ENCODE measurements around the gene SEH1L.
A peak's percentile ranks its signal among the peaks of the same experiment; 100 is the strongest.
"Not testable (repeated sequence)": the region's sequence is repeated elsewhere in the genome, so short reads cannot be mapped to it uniquely, and the experiment has no call there.

Gene SEH1L, protein sequence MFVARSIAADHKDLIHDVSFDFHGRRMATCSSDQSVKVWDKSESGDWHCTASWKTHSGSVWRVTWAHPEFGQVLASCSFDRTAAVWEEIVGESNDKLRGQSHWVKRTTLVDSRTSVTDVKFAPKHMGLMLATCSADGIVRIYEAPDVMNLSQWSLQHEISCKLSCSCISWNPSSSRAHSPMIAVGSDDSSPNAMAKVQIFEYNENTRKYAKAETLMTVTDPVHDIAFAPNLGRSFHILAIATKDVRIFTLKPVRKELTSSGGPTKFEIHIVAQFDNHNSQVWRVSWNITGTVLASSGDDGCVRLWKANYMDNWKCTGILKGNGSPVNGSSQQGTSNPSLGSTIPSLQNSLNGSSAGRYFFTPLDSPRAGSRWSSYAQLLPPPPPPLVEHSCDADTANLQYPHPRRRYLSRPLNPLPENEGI

DNA sequence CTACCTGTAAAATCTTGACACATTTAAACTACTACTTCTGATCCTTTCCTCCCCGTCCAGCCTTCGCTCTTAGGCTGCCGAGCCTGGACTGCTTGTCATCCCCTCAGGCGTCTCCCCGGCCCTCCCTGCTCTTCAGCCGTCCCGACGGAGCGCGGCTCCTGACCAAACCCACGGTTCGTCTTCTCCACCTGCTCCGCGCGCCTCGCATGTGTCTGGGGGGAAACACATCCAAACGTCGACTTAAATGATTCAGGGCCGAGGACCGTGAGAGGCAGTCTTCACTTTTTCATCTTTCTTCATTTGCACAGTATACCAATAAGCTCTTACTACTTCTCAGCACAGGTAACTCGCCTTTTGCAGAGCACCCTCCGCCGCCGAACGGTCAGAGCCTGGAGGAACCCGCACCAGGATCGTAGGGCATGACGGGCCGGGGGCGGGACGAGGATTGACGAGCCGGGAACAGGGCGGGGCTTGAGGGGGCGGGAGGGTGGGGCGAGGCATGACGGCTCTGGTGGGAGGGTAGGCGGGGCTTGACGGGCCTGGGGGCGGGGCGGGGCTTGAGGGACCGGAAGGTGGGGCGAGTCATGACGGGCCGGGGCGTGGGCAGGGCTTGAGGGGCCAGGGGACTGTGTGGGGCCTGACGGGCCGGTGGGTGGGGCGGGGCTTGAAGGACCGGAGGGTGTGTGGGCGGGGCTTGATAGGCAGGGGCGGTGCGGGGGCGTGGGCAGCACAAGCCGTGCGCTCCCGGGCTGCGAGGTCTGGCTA is at the start of gene SEH1L:
TSS of gene SEH1L (plus strand) at position 727 of the 765 bp plus-strand sequence. CDS start 111 bp downstream, outside the sequence.
- peak; percentile 100 for DNase-seq

DNA sequence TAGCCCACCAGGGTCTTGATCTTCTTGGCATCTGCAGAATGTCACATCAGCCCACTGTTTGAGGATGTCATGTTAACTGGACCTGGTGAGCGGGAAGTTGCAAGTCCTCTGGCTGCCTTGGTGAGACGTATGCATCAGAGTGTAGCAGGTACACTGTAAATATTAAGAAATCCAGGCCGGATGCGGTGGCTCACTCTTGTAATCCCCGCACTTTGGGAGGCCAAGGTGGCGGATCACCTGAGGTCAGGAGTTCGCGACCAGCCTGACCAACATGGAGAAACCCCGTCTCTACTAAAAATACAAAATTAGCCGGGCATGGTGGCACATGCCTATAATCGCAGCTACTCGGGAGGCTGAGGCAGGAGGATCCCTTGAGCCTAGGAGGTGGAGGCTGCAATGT is 46.6 kb upstream of the SEH1L start:
- DNase-seq = not testable (repeated sequence)

- DNase-seq = peak; percentile 25
Measured at GRCh38 chr18:12904012-12904516, 43.7 kb upstream of the SEH1L start.

DNA sequence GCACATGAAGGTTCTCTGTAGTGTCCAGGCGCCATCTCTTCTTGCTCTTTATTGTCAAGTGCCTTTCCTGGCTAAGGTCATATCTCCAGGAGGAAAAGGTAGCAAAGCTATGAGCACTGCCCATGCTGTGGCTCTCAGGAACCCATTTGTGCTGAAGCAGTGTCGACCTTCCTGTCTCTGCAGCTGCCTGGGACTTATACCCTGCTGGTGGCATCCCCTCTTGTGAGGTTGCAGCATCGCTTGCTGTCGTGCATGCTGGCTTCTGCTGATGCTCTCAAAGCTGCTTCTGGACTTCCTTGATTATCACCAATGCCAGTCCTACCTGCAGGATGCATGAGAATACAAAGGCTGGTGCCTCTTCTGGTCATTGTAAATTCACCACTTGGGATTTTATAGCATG is 41.7 kb upstream of the SEH1L start:
- DNase-seq = no peak

DNA sequence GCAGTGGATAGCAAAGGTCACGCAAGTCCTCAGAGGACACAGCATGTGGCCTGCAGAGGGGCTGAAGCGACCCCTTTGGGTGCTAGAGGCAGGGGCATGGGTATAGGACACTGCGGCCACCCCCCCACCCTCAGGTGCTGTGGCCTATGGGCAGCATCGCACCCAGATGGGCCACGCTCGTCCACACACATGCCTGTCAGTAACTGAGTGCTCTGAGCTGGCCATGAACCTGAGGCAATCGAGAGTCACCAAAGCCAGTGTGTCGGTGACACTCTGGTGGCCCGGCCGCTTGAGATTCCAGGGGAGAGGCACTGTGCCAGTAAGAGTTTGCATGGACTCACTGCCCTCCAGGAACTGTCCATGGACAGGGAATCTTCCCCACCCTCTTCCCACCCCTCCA is 41.0 kb upstream of the SEH1L start:
- DNase-seq = no peak

DNA sequence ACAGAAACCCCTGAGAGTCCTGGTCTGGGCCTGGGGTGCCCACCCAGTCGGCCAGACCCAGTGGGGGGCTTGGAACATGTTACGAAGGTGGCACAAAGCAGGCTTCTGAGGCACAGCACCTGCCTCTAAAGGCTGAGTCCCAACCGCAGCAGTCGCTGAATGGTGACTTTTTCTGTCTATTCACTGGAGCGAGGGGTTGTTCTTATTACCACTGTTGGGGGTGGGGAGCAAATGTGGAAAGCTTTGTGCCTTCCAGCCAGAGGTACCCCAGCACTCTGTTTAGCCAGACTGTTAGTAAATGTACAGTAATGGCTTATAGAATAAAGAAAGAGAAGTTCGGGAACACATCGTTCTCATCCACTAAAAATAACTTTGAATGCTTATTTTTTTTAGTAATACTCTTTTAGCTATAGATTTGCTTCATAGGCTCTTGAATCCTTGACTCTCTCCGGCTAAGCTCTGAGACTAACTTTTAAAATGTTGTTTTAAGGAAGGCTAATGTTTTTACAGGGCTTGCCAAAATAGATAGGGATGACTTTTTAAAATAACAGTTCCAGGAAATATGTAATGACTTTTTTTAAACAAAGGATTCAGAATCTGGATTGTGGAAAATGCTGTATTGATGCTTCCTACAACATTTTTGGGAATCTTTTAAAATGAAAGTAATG is 40.4 kb upstream of the SEH1L start:
- no peak for DNase-seq

DNA sequence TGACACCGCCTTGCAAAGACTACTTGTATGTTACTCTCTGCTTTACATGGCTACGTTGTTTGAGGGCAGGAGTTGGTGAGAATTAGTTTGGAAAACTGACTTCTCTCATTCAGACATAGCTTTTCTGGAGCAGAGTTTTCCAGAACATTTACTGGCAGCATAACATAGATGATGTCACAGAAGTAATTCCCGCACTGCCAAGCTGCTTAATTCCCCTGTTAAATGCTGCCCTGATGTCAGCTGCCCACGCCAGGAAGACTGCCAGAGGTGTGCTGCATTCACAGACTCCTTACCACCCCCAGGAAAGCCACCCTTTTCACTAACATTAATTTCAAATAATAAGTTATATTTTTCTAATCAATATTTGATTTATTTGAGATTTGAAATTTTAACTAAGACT is 39.1 kb upstream of the SEH1L start:
- no peak for DNase-seq

- peak; percentile 84 for DNase-seq
Measured at GRCh38 chr18:12911025-12911928, 36.5 kb upstream of the SEH1L start.

GRCh38 chr18:12911929-12912703 is 35.7 kb upstream of the SEH1L start:
- DNase-seq = no peak

- DNase-seq = no peak
Measured at GRCh38 chr18:12921178-12921577, 26.6 kb upstream of the SEH1L start.

DNA sequence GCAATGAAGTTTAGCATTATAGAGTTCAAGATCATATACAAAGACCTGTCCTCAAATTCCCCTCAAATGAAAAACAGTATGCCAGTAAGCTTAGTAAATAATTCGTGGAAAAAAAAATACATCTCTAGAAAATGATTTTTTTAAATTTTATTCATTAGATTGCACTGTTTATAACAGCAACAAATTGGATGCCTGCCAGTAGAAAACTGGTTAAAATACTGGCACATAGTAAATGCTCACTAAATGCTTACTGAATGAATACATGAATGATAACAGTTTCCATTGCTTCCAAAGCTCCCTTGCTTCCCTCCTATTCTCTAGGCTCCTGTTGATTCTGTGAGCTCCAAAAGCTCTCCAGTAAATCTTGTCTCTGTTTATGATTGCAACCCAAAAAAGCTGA is 25.5 kb upstream of the SEH1L start:
- DNase-seq = no peak

DNA sequence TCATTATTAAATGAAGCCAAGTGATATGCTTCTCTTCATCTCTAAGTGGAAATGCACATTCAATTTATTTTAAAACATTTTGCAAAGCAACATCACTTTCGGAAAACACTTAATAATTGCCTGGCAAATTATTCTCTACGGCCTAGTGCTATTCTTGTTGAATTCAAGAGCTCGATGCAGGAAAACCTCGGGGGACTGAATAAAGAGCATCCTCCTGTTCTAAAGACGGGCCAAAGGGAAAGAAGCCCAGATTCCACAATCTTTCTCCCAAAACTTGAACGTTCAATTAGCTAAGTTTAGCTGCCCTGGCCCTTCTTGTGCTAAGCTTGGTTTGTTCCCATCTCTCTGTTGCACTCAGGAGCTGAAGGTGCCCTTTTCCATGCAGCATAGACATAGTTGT is 23.2 kb upstream of the SEH1L start:
- no peak for DNase-seq

- DNase-seq = no peak
Measured at GRCh38 chr18:12928206-12928605, 19.6 kb upstream of the SEH1L start.

GRCh38 chr18:12928641-12929040 is 19.2 kb upstream of the SEH1L start:
- no peak for DNase-seq

GRCh38 chr18:12929477-12930083 is 18.2 kb upstream of the SEH1L start:
- no peak for DNase-seq

- no peak for DNase-seq
Measured at GRCh38 chr18:12930376-12930775, 17.4 kb upstream of the SEH1L start.

GRCh38 chr18:12930908-12931307 is 16.9 kb upstream of the SEH1L start:
- no peak for DNase-seq

DNA sequence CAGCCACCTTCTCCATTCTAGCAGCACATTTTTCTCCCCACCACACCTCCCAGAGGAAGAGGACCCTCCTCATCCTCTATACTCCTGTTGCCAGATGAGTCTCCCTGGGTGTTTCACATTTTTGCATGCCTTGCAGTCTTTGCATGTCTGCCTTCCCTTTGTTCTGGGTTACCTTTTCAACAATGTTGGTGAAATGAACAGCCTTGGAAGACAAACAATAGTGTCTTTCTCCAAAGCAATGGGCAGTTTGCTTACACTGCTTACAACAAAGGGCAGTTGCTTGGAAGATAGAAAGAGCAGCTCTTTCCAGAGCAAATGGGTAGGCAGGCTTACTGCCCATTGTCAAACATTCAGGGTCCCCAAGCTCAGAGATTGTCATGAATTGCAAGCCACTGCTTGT is 14.5 kb upstream of the SEH1L start:
- no peak for DNase-seq

- peak; percentile 95 for DNase-seq
Measured at GRCh38 chr18:12934454-12935071, 13.2 kb upstream of the SEH1L start.

- no peak for DNase-seq
Measured at GRCh38 chr18:12939162-12939561, 8.6 kb upstream of the SEH1L start.

DNA sequence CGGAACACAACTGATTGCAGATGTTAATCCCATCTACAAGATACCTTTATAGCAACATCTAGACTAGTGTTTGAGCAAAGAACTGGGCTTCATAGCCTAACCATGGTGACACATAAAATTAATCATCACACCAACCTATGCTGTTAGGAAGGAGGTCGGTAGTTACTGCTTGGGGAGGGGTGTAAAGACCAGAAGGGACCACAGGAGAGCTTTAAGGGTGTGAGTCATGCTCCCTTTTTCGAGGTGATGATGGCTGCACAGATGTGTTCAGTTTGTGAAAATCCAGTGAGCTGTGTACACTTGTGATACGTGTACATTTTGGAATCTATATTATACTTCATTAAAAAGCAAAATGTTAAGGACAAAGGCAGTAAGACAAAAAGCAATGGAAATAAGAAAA is 4.6 kb upstream of the SEH1L start:
- DNase-seq = no peak
